ENCODE measurements around the gene KRT1. TPM values are rescaled to one million over a fixed set of nuclear protein-coding genes. Genes with fewer than 3 reads are reported as not detected.

Gene KRT1
- total RNA-seq, 4 donors from 2014 or later: not detected

DNA sequence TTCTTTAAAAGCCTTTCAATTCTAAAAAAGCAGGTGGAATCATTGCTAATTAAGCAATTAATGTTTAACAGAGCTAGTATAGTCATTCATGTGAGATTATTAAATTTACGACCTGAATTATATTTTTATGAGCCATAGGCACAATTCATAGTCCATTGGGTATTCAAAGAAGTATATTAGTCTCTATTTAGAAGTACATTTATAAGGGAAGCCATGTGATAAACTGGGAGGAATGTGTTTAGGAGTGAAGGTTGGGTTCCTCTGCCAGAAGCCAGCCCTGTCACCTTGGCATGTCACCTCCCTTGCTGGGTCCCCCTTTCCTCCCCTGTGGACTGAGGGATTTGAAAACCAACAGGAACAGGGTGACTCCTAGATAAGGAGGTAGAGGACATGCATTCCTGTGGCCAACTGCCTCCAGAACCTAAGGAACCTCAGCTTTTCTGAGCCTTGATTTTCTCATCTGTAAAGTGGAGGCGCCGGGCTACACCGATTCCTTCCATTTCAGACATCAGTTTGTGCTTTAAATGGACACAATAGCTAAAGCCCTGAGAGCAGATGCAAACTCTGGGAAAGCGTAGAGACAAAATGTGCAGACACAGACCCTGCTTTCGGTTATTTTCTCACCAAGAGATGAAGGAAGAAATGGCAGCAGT, 22.8 kb downstream of the KRT1 start:
- 84% methylated on average over 6 of the region's 6 CpGs for WGBS
- Histone ChIP-seq H3K27me3 (peaks cover 0 to 27% (median 0%) of the 10 kb centered on the region in 4 donors), H3K36me3 (no peaks in the 10 kb centered on the region), H3K4me3 (no peak overlapping the region), H3K9me3 (no peaks in the 10 kb centered on the region), H3K4me1 (no peaks in the 10 kb centered on the region), H3K27ac (replicated peaks in 1 of 4) (no peak overlapping the region)
- TF ChIP-seq POLR2AphosphoS5 (IDR thresholded peaks at IDR 0.05) (no peak), POLR2A (IDR thresholded peaks at IDR 0.05; ENCODE audit: low read depth) (no peak), EP300 (IDR thresholded peaks at IDR 0.05) (no peak)
- TF ChIP-seq, protein P1, sequence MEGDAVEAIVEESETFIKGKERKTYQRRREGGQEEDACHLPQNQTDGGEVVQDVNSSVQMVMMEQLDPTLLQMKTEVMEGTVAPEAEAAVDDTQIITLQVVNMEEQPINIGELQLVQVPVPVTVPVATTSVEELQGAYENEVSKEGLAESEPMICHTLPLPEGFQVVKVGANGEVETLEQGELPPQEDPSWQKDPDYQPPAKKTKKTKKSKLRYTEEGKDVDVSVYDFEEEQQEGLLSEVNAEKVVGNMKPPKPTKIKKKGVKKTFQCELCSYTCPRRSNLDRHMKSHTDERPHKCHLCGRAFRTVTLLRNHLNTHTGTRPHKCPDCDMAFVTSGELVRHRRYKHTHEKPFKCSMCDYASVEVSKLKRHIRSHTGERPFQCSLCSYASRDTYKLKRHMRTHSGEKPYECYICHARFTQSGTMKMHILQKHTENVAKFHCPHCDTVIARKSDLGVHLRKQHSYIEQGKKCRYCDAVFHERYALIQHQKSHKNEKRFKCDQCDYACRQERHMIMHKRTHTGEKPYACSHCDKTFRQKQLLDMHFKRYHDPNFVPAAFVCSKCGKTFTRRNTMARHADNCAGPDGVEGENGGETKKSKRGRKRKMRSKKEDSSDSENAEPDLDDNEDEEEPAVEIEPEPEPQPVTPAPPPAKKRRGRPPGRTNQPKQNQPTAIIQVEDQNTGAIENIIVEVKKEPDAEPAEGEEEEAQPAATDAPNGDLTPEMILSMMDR (IDR thresholded peaks at IDR 0.05): no peak
- intact Hi-C loops (cut with DNase I): no loop called here
- DNase-seq (ENCODE audit: extremely low spot score): no peak

DNA sequence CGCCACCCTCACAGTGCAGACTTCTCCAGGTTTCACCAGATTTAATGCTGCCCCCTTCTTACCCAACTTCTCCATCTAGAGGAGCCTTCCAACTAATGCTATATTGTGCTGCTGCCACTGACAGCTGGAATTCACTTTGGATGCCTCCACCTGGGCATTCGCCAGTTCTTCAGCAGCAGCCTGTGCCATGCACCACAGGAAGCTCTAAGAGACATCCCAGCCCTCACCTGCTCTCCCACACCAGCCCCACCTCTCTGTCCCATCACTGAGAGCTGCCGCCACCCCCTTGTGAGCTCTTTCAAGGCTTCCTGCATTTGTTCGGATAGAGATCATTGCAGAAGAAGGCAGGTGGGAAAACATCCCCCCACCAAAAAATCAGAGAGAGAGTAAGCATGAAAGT, 23.6 kb downstream of the KRT1 start:
- WGBS: 86% methylated on average over 4 of the region's 4 CpGs
- intact Hi-C loops (cut with DNase I): no loop called here

DNA sequence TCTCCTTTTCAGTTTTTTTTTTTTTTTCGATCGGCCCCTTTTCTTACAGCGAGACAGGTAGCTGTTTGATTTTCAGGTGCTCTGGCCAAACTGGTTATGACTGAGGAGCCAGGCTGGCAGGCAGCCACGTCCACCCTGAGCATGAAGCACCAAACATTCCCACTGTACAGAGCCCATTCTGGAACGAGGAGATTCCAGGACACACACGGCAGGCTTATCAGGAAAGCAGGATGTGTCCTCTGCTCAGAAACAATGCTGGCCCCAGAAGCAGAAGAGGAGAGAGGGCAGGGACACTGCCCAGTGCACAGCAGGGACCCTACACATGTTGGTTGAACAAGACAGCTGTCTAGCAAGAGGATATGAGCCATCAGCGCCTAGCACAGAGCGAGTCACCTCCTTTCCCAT, 24.5 kb downstream of the KRT1 start:
- intact Hi-C loops (cut with DNase I): no loop called here
- 62% methylated on average over 8 of the region's 8 CpGs for WGBS
- TF ChIP-seq, protein P1 (IDR thresholded peaks at IDR 0.05): no peak
- TF ChIP-seq EP300 (IDR thresholded peaks at IDR 0.05) (no peak), POLR2A (IDR thresholded peaks at IDR 0.05; ENCODE audit: low read depth) (no peak), POLR2AphosphoS5 (IDR thresholded peaks at IDR 0.05) (no peak)

More for the DNA sequence above, 23.6 kb downstream of the KRT1 start:
- H3K36me3 ChIP-seq: no peaks in the 10 kb centered on the region
- no peaks in the 10 kb centered on the region for H3K9me3 ChIP-seq
- no peak overlapping the region for H3K4me3 ChIP-seq
- peaks cover 0 to 34% (median 0%) of the 10 kb centered on the region in 4 donors for H3K27me3 ChIP-seq
- no peak for TF ChIP-seq EP300 (IDR thresholded peaks at IDR 0.05)
- TF ChIP-seq, protein P1 (IDR thresholded peaks at IDR 0.05): no peak
- TF ChIP-seq POLR2A (IDR thresholded peaks at IDR 0.05; ENCODE audit: low read depth): no peak
- no peak for DNase-seq (ENCODE audit: extremely low spot score)
- no peak overlapping the region for H3K27ac ChIP-seq (replicated peaks in 1 of 4)
- no peaks in the 10 kb centered on the region for H3K4me1 ChIP-seq

DNA sequence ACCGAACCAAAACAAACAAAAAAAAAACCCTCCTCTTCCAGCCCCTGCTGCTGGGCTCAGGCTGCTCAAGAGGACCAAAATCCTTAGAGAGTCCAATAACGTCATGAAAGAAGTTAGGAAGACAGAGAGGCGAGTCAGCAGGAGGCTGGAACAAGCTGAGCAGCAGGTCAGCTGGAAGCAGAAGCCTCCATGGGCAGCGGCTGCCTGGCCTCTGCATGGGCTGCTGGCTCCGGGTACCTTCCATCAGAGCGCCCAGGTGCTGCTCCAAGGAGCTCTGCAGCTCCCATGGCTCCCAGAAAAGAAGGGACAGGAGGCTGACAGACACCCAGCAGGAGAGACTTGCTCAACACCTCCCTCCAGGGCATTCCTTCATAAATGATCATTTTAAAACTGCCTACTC, 25.0 kb downstream of the KRT1 start:
- no peak overlapping the region for H3K4me3 ChIP-seq
- no peaks in the 10 kb centered on the region for H3K36me3 ChIP-seq
- H3K9me3 ChIP-seq: no peaks in the 10 kb centered on the region
- no peak overlapping the region for H3K27ac ChIP-seq (replicated peaks in 1 of 4)
- peaks cover 0 to 34% (median 0%) of the 10 kb centered on the region in 4 donors for H3K27me3 ChIP-seq
- H3K4me1 ChIP-seq: no peaks in the 10 kb centered on the region
- TF ChIP-seq, protein P1 (IDR thresholded peaks at IDR 0.05): no peak
- no peak for TF ChIP-seq POLR2AphosphoS5 (IDR thresholded peaks at IDR 0.05)
- TF ChIP-seq POLR2A (IDR thresholded peaks at IDR 0.05; ENCODE audit: low read depth): no peak
- TF ChIP-seq EP300 (IDR thresholded peaks at IDR 0.05): no peak
- WGBS: 52% methylated on average over 6 of the region's 6 CpGs
- DNase-seq (ENCODE audit: extremely low spot score): no peak
- intact Hi-C loops (cut with DNase I): no loop called here

More for the DNA sequence above, 24.5 kb downstream of the KRT1 start:
- H3K4me1 ChIP-seq: no peaks in the 10 kb centered on the region
- no peaks in the 10 kb centered on the region for H3K9me3 ChIP-seq
- peaks cover 0 to 34% (median 0%) of the 10 kb centered on the region in 4 donors for H3K27me3 ChIP-seq
- no peaks in the 10 kb centered on the region for H3K36me3 ChIP-seq
- no peak overlapping the region for H3K4me3 ChIP-seq
- H3K27ac ChIP-seq (replicated peaks in 1 of 4): no peak overlapping the region
- DNase-seq (ENCODE audit: extremely low spot score): no peak

Data from esophagus muscularis mucosa (tissue), 4 donors.